Lower leg skin (tissue), 4 donors: ENCODE measurements around the gene PFKFB4. TPM values are rescaled to one million over a fixed set of nuclear protein-coding genes. Genes with fewer than 3 reads are reported as not detected.
A peak's percentile ranks its signal among the peaks of the same experiment; 100 is the strongest.

Source experiments
- DNase-seq, 2 donors: peaks; one replicate each; pipeline ENCODE4 v3.0.0-alpha.2; 2019; ENCODE audit warnings: low spot score in 2 of 2
- H3K4me3 ChIP-seq: fragments of 200-600 bp; sonication (generic); 2 replicates; pipeline ENCODE4 v1.5.1; 2017; ENCODE audit warnings: mild to moderate bottlenecking, low read depth; ENCODE audit not compliant: poor library complexity, severe bottlenecking
- POLR2A ChIP-seq, 2 donors: fragments of 450-650 bp; IDR thresholded peaks; one replicate each; pipeline ENCODE4 v1.6.1; 2016 to 2017; ENCODE audit warnings: antibody characterized with exemption in 2 of 2, mild to moderate bottlenecking in 1 of 2, moderate library complexity in 1 of 2
- WGBS, 2 donors: methylation state at CpG; one replicate each; pipeline ENCODE4 v1.1.5; 2018; 5-methylcytosine and 5-hydroxymethylcytosine counted together
- intact Hi-C: fragments of 100-400 bp; cut with DNase I; formaldehyde crosslinking; loops from one replicate; pipeline ENCODE4 v1.15.0; 2023; ENCODE audit warnings: low total_unique reads
- total RNA-seq, 4 donors: library from RNA; depleted of rRNA; stranded (reverse); fragments of >200 nt; gene quantifications; one replicate each; pipeline ENCODE4 v1.1.0, GENCODE V29; 2016
- TF ChIP-seq, protein P1 (sequence below), 3 donors: fragments of 450-650 bp; IDR thresholded peaks; one replicate each; pipeline ENCODE4 v1.5.1; 2016; ENCODE audit warnings: antibody characterized with exemption in 3 of 3, mild to moderate bottlenecking in 3 of 3, moderate library complexity in 2 of 3

The PFKFB4 gene
- total RNA-seq, 4 donors from 2014 or later, result 3.7 to 8.8 (median 6.4) TPM

DNA sequence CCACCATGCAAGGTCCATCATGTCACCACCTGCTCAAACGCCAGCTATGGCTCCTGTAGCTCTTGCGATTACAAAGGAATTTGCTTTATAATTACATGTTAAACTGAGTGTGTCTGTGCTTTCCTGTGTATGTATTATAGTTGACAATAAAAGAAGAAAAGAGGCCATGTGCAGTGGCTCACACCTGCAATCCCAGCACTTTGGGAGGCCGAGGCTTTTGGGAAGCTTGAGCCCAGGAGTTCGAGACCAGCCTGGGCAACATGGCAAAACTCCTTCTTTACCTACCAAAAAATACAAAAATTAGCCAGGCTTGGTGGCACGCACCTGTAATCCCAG lies 83.0 kb downstream of the PFKFB4 start:
- no peak for DNase-seq
- H3K4me3 ChIP-seq, result no peak overlapping the region
- intact Hi-C loops, result no loop called here
- WGBS, 2 donors, result 69 to 75% methylated on average over 5 of the region's 5 CpGs
- TF ChIP-seq POLR2A (IDR thresholded peaks at IDR 0.05), result no peak
- TF ChIP-seq, protein P1, sequence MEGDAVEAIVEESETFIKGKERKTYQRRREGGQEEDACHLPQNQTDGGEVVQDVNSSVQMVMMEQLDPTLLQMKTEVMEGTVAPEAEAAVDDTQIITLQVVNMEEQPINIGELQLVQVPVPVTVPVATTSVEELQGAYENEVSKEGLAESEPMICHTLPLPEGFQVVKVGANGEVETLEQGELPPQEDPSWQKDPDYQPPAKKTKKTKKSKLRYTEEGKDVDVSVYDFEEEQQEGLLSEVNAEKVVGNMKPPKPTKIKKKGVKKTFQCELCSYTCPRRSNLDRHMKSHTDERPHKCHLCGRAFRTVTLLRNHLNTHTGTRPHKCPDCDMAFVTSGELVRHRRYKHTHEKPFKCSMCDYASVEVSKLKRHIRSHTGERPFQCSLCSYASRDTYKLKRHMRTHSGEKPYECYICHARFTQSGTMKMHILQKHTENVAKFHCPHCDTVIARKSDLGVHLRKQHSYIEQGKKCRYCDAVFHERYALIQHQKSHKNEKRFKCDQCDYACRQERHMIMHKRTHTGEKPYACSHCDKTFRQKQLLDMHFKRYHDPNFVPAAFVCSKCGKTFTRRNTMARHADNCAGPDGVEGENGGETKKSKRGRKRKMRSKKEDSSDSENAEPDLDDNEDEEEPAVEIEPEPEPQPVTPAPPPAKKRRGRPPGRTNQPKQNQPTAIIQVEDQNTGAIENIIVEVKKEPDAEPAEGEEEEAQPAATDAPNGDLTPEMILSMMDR (IDR thresholded peaks at IDR 0.05), result no peak

DNA sequence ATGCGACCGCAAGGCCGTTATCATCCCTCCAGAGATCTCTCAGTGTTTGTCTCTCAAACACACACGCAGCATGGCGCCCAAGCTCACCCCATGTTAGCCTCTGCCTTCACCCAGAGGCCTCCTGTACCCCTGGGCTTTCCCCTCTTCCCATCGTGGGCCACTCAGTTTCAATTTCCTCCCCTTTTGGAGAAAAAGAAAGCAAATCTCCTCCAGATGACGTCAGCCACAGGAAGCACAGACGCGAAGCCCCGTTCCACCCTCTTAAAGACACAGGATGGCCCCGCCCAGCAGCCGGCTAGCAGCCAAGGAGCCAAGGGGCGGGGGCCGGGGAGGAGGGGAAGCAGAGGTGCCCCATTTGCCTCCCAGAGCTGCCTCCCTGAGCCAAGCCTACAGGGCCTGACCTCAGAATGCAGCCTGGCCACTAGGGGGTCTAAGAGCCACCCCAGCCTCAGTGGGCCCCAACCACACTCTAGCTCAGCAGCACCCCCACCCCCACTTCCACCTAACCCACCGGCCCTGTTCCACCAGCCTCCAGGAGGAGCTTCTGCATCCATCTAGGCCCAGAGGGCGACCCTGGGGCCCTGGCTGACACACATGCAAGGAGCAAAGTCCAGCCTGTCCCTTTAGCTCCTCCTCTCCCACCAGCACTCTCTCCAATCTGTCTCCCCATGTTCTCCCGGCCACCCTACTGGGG lies 83.5 kb downstream of the PFKFB4 start:
- intact Hi-C loops, result no loop called here
- peak overlapping the region; percentile 52 for H3K4me3 ChIP-seq
- WGBS, 2 donors, result 3 to 6% methylated on average over 14 to 17 of the region's 17 CpGs
- DNase-seq, result peak; percentile 89 to 98
- TF ChIP-seq, protein P1 (IDR thresholded peaks at IDR 0.05), result peak in 1 of 3 donors; percentile 27
- peak in 1 of 2 donors; percentile 23 for TF ChIP-seq POLR2A (IDR thresholded peaks at IDR 0.05)

GRCh38 chr3:48472673-48472922 lies 84.0 kb downstream of the PFKFB4 start:
- intact Hi-C loops, result no loop called here
- TF ChIP-seq POLR2A (IDR thresholded peaks at IDR 0.05), result no peak
- TF ChIP-seq, protein P1 (IDR thresholded peaks at IDR 0.05), result no peak
- WGBS, 2 donors, result 0% methylated on average over 5 of the region's 5 CpGs
- peak overlapping the region; percentile 52 for H3K4me3 ChIP-seq
- DNase-seq, result no peak

DNA sequence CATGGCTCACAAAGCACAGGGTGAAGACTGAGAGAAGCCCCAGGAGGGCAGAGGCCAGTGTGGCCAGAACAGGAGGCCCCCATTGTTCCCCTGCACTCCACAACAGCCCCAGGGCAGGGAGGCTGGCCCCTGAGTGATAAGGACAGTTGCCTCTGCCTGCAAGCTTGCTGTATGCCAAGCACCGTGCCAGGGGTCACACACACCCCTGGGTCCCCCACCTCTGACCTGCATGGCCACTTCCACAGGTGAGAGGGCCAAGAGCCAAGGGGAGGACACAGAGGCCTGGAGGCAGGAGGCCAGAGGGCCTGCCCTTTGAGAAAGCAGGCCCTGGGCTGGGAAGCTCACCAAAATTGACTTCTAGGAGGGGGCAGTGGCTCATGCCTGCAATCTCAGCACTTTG lies 86.3 kb downstream of the PFKFB4 start:
- intact Hi-C loops, result no loop called here
- DNase-seq, result no peak
- 33 to 43% methylated on average over 1 of the region's 1 CpG for WGBS, 2 donors
- TF ChIP-seq POLR2A (IDR thresholded peaks at IDR 0.05), result no peak
- TF ChIP-seq, protein P1 (IDR thresholded peaks at IDR 0.05), result no peak
- H3K4me3 ChIP-seq, result no peak overlapping the region

DNA sequence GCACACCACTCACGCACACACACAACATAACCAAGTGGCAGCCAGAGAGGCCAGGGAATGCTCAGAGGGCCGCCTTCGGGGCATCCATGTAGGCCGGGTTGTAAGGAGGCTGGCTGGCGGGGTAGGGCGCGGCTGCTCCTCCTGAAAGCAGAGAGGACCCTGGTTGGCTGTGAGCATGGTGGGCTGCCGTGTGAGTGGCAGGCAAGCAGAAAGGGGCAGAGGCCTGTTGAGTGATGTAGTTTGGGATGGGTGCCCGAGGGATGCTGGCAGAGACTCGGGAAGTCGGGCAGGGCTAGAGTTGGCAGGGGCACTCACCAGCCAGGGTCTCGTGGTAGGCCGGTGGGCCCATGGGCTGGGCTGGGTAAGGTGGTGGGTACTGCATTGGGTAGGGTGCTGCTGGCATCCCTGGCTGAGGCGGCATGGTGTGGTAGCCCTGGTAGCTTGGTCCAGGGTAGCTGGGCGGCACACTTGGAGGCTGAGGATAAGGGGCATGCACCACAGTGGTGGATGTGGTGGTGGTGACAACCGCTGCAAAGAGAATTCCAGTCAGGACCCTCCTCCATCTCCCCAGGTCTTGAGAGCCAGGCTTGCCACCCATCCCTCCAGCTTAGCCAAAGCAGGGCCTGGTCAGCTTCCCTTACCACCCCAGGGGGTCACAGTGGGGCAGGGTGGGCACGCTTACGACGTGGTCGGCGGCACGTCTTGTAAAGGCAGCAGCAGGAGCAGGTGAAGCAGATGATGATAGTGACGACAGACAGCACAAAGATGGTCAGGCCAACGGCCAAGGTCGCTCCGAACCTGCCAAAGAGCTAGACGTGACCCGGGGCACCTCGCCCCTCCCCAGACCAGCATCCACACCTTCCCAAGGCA lies 87.3 kb downstream of the PFKFB4 start:
- intact Hi-C loops, result loop anchor here (10.0 kb wide), 1 partner anchor 76 kb away; no protein-coding TSS in a partner anchor
- TF ChIP-seq POLR2A (IDR thresholded peaks at IDR 0.05), result no peak
- TF ChIP-seq, protein P1 (IDR thresholded peaks at IDR 0.05), result no peak
- DNase-seq, result no peak
- 70 to 73% methylated on average over 28 to 29 of the region's 29 CpGs for WGBS, 2 donors
- no peak overlapping the region for H3K4me3 ChIP-seq
